HG03432 (cell line): ENCODE results near the gene SARS2.
"Not testable (repeated sequence)": the region's sequence is repeated elsewhere in the genome, so short reads cannot be mapped to it uniquely, and the experiment has no call there.

Experiments
- ATAC-seq: cut with Tn5 transposase; IDR thresholded peaks from one replicate; pipeline ENCODE4 v1.9.1; 2021; ENCODE audit warnings: mild to moderate bottlenecking, moderate library complexity; ENCODE audit not compliant: unreplicated experiment

Gene SARS2, protein sequence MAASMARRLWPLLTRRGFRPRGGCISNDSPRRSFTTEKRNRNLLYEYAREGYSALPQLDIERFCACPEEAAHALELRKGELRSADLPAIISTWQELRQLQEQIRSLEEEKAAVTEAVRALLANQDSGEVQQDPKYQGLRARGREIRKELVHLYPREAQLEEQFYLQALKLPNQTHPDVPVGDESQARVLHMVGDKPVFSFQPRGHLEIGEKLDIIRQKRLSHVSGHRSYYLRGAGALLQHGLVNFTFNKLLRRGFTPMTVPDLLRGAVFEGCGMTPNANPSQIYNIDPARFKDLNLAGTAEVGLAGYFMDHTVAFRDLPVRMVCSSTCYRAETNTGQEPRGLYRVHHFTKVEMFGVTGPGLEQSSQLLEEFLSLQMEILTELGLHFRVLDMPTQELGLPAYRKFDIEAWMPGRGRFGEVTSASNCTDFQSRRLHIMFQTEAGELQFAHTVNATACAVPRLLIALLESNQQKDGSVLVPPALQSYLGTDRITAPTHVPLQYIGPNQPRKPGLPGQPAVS

DNA sequence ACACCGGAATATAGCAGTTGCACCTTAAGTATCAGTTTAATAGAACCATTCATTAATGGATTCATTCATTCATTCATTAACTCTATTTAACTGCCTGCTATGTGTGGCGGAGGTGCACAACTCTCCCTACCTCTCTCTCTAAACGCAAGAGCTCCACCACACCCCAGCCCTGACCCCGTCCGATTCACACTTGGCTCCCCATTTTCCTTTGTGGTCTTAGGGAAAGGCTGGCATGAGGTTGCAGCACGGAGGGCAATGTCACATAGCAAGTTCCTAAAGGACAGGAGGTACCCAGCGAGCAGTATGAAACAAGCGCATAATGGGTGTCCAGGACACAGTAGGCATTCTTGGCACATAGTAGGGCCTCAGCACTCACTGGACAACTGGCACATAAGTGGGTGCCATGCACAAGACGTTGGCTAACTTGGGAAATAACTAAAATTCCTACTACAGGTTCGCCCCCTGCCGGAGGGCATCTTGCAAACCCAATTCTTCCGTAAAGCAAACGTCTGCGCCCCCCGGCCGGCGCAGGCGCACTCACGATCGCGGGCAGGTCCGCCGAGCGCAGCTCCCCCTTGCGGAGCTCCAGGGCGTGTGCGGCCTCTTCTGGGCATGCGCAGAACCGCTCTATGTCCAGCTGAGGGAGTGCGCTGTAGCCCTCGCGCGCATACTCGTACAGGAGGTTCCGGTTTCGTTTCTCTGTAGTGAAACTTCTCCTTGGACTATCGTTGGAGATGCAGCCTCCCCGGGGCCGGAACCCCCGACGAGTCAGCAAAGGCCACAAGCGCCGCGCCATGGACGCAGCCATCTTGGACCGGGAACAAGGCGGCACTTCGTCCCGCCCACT is at the start of gene SARS2:
Gene SARS2, minus strand, starts transcription at position 835 of the 847 bp plus-strand sequence. Its CDS starts 27 bp downstream, at position 808.
- peak; percentile 77 for ATAC-seq

DNA sequence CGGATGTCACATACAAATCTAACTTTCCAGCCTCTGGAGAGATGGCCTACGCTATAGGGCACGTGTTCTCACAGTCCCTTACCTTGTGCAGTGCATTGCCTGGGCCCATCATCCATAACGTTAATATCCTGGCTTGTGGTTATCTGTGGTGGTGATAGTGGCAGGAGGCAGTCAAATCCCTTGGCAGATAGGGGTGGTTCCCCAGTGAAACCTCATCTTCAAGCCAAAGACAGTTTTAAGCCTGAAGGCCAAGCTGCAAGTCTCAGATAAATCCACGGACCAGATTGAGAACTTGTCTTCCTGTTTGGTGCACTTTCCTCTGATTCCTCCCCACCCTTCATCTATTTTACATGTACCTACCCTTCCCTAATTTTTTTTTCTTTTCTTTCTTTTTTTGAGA is 49.2 kb upstream of the SARS2 start:
- no peak for ATAC-seq

DNA sequence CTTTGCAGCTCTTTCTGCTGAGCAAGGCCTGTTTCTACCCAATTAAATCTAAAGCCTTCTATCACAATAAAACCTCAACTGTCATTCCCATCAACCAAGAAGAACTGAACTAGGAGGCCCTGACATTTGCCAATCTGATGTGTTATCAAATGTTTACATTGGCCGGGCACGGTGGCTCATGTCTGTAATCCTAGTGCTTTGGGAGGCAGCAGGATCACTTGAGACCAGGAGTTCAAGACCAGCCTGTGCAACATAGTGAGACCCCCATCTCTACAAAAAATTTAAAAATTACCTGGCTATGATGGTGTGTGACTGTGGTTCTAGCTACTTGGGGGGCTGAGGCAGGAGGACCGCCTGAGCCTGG is 47.7 kb upstream of the SARS2 start:
- no peak for ATAC-seq

DNA sequence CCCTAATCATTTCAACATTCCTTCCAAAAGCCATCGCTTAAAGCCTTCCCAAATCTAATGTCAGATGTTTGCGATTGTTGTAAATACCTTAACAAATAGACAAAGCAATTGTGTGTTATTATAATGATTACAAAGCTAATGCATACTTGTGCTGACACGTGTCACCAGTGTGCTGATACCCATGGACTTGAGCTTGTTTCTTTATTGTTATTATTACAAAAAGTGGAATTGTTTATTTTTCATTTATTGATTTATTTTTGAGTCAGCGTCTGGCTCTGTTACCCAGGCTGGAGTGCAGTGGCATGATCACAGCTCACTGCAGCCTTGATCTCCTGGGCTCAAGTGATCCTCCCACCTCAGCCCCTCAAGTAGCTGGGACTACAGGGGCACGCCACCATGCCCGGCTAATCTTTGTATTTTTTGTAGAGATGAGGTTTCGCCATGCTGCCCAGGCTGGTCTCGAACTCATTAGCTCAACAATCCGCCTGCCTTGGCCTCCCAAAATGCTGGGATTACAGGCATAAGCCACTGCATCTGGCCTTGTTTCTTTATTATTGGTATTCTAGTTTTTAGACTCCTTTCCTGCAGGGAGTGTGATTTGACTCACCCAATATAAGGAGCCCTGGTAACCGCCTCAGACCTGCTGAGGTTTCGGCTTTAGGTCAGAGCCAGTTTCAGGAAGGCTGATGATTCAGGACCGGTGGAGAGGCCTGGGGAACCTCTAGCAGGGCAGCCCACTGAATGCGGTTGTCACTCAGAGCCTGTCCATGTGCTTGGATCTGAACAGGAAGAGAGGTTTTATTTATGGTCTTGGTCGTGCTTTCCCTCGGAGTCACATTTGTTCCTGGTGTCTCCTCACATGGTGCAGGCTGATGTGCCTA is 47.1 kb upstream of the SARS2 start:
- peak; percentile 75 for ATAC-seq

DNA sequence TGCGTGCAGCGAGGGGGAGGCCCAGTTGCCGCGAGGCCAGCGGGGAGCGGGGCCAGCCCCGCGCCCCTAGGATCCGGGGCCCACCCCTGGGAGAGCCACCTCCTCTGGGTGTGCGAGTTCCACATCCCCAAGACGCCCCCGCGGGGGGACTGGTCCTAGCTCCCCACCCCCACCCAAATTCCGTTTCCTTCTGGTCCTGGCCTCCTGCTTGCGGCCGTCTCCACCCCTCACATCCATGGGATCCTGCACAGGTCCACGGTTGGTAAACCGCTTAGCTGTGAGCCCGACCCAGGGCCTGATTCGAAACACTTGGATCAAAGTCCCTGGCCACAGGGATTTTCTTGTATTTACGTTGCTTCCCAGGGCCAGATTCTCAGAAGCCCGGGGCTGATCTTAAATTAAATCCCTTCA is 45.3 kb upstream of the SARS2 start:
- ATAC-seq = no peak

DNA sequence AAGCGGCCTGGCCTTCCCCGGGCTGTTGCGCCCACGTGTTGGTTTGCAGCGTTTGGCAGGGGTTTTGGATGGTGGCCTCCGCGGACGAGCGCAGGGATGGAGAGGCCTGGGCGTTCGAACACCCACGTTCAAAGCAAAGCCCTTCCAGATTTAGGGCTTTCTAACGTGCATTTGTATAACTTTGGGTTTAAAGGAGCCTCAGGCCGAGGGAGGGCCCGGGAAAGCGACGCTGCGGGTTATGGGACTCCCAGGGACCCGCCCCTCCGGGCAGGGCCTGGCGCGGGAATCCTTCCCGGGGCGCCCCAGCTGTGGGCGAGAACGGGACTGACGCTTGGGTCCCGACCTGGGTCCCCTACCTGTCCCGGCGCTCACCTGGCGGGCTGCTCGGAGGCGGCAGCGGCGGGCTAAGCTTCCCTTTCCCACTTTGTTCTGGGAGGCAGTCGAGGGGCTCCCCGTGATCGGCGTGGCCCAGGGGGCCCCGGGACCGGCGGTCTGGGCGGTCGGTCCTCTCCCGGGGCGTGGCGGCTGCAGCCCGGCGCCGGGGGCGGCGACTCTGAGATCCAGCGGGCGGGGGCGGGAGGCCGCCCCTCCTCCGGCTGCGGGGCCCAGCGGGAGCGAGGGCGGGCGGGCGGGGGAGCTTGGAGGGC is 44.8 kb upstream of the SARS2 start, which contains the start of gene FBXO17:
Gene FBXO17, minus strand, starts transcription at position 529 of the 647 bp plus-strand sequence. CDS start 25,423 bp downstream, outside the sequence.
- no peak for ATAC-seq

DNA sequence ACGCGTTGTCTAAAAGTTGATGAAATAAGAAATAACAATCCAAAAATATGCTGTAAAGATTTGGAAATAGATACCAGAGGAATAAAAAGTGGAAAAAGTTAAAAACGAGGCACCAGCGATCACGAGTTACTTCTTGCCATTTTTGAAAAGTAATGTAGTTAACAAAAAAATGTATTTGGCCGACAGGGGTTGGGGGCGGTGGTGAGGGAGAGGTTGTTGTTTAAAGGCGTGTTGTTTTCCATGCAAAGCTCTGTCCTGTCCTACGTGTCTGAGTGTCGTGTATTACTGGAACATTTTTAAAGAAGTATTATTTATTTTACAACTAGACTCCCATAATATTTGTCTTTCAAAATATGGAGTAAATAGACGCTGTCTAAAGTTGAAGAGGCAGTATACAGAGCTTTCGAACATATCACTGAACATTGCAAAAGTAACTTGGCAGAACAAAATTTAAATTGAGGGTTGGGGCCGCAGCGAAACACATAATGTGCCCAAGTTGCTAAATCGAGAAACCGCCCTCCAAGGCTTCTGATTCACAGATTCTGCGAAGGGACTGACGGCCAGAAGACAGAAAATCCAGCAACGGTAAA is 44.2 kb upstream of the SARS2 start:
- no peak for ATAC-seq

DNA sequence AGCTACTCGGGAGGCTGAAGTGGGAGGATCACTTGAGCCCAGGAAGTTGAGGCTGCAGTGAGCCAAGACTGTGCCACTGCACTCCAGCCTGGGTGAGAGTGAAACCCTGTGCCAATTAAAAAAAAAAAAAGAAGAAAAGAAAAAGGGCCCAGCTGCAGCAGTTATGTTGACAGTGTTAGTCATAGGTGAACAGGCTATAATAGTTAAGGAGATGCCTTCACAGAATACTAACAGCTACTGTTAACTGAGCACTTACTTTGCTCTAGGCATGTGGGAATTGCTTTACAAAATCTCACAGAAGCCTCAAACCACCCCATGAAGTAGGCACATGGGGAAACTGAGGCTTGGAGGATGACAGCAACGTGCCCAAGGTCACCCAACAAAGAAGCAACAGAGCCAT is 41.1 kb upstream of the SARS2 start:
- ATAC-seq = no peak

DNA sequence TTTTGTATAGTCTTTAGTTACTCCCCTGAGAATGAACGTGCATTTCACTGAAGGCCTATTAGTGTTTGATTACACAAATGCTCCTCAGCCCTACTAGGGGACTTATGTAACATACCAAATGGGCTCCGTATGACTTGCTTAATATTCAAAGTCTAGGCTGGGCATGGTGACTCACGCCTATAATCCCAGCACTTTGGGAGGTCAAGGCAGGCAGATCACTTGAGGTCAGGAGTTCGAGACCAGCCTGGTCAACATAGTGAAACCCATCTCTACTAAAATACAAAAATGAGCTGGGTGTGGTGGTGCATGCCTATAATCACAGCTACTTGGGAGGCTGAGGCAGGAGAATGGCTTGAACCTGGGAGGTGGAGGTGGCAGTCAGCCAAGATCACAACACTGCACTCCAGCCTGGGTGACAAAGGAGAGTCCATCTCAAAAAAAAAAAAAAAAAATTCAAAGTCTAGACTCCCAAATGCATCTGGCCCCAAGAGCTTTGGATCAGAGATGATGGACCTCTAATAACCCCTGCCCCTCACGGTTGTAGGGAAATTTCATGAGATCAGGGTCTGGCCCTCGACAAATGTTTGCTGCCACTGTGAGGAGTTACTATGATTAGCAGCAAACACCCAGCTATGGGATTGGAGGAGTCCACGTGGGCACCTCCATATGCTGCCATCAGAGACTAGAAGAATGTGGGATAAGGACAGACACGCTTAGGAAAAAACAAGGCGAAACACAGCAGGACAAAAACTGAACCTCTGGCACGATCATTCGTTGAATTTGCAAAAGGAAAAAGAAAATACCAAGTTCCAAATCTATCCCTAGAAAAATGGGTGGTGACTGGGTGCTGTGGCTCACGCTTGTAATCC is 40.3 kb upstream of the SARS2 start:
- no peak for ATAC-seq

DNA sequence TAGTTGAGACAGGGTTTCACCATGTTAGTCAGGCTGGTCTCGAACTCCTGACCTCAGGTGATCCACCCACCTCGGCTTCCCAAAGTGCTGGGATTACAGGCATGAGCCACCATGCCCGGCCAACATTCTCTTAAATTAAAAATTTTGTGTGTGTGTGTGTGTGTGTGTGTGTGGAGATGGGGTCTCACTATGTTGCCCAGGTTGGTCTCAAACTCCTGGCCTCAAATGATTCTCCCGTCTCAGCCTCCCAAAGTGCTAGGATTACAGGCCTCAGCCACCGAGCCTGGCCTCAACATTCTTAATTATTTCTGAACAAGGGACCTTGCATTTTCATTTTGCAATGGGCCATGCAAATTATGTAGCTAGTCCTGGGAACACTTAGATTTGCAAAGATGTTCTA is 35.6 kb upstream of the SARS2 start:
- not testable (repeated sequence) for ATAC-seq

DNA sequence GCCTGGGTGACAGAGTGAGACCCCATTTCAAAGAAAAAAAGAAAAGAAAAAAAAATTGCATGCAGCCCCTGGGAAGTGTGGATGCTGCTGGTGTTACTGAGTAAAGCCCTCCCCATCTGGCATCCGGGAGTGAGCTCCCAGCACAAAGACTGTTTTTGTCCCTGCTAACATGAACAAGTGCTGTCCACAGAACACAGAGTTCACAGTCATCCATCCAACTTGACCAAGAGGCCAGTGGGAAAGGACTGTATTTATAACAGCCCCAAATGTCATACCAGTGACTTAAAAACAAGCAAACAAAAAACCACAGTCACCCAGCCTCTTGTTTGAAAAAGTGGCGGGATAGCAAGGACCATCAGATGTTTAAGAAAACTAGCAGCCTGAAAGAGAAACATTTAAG is 34.2 kb upstream of the SARS2 start:
- no peak for ATAC-seq

DNA sequence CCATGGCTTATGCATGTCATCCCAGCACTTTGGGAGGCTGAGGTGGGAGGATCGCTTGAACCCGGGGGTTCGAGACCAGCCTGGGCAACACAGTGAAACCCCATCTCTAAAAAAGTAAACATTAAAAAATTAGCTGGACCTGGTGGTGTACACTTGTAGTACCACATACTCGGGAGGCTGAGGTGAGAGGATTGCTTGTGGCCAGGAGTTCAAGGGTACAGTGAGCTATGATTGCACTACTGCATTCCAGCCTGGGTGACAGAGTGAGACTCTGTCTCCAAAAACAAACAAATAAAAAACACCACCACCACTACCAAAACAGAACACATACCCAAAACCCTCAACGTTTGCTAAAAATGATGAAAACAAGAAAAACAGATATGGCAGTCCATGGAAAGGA is 29.1 kb upstream of the SARS2 start:
- ATAC-seq = no peak

DNA sequence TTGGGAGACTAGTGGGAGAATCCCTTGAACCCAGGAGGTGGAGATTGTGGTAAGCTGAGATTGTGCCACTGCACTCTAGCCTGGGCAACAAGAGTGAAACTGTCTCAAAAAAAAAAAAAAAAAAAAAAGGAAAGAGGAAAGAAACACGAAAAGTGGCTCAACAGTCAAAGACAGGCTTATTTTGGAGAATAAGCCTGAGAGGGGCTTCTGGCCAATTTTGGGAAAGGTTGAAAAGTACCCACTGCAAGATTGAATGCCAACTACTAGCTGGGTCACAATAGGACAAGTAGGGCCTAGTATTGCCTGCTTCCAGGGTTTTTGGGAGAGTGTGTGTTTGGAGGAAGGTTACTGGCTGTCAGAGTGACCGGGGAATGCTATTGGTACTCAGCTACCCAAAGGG is 27.7 kb upstream of the SARS2 start:
- ATAC-seq = no peak

DNA sequence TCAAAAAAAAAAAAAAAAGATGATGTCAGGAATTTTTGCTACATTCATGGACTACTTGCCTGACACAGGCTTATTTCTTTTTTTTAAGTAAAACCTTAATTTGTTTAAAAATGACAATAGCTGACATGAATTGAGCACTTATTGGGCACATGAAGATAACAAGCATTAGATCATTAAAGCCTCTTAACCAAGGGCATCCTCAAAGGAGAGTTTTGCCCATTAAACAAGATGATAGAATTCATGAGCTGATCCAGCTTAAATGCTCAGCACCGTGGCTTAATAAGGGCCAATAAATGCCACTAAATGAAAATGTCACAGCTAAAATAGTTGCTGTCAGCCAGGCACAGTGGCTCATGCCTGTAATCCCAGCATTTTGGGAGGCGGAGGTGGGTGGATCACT is 25.7 kb upstream of the SARS2 start:
- no peak for ATAC-seq

DNA sequence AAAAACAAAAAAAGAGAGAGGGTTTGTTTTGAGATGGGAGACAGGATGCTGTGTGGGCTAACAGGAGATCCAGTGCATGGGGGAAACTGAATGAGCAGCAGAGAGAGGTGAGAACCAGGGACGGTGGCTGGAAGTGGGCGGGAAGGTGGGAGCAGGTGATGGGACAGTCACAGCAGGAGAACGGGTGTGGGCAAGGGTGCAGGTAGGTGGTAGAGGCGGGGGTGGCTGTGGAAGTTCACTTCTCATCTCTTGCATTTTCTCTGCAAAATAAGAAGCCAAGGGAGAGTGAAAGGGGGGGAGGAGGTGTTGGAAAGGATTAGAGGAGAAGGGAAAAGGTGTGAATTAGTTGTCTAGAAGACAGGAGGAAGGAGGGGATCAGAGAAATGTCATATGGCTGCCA is 23.1 kb upstream of the SARS2 start:
- ATAC-seq = no peak

DNA sequence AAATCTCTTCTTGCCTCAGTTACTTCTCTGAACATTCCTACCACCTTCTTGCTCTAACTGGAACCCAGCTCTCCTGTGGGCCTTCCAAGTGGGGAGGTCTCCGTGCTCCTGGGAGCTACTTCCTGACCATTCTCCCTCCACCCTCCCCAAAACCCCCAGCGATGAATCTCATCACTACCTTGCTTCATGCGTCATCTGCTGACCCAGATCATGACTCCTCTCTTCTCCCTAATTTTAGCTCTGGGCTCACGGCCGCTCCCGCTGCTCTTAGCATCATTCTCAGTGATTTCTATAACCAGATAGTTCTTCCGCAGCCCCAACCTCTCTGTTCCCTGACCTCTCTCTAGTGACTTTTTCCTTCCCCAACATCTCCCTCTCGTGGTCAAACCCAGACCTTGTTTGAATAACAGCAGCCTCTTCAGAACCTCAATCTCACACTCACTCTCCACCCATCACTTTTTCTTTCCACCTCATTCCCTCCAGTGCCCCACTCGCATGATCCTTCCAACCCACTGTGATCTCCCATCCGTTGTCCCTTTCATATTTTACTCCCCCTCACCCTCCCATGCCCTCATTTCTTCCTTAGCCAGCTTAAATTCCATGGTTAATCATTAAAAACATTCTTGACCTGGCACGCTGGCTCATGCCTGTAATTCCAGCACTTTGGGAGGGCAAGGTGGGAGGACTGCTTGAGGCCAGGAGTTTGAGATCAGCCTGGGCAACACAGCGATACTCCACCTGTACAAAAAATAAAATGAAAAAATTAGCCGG is 22.0 kb upstream of the SARS2 start:
- ATAC-seq = no peak

DNA sequence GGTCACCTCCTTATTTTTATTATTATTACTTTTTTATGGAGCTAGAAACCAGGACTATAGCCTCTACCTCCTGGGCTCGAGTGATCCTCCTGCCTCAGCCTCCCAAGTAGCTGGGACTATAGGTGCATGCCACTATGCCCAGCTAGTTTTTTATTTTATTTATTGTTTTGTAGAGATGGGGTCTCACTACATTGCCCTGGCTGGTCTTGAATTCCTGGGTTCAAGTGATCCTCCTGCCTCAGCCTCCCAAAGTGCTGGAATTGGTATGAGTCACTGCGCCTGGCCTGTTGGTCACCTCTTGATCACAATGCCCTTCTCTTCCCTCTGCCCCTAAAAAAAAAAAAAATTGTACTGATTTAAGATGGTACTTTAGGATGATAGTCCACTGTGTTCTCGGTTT is 20.6 kb upstream of the SARS2 start:
- ATAC-seq = no peak
